Measurements from ENCODE around the gene NUDCD3. TPM values are rescaled to one million over a fixed set of nuclear protein-coding genes. Genes with fewer than 3 reads are reported as not detected.
A peak's percentile ranks its signal among the peaks of the same experiment; 100 is the strongest.

Gene NUDCD3
- 71.7 and 81.7 TPM in 2 replicates for total RNA-seq

- H3K4me3 ChIP-seq (ENCODE audit: low read depth, low read length), result peak within 1 kb of the TSS; percentile 77
- no peaks in the 10 kb centered on the region for H3K36me3 ChIP-seq (ENCODE audit: control insufficient read depth, insufficient read depth, low read length)
- peak; percentile 4 for TF ChIP-seq CTCF (IDR thresholded peaks at IDR 0.05; ENCODE audit: insufficient read depth, low read length, poor library complexity, severe bottlenecking)
- H3K27me3 ChIP-seq (ENCODE audit: control insufficient read depth, insufficient read depth, low read length), result no peaks in the 10 kb centered on the region
- no peak for DNase-seq (ENCODE audit: low read depth)
These were observed at the start of gene NUDCD3 for GRCh38 chr7:44490351-44491200. Gene NUDCD3 (minus strand): TSS chr7:44490658. CDS start chr7:44490600, 58 bp downstream.

GRCh38 chr7:44539669-44540506, 49.4 kb upstream of the NUDCD3 start:
- no peak overlapping the region for H3K4me3 ChIP-seq (ENCODE audit: low read depth, low read length)
- DNase-seq (ENCODE audit: low read depth), result no peak
- no peaks in the 10 kb centered on the region for H3K27me3 ChIP-seq (ENCODE audit: control insufficient read depth, insufficient read depth, low read length)
- H3K36me3 ChIP-seq (ENCODE audit: control insufficient read depth, insufficient read depth, low read length), result no peaks in the 10 kb centered on the region
- TF ChIP-seq CTCF (IDR thresholded peaks at IDR 0.05; ENCODE audit: insufficient read depth, low read length, poor library complexity, severe bottlenecking), result no peak

GRCh38 chr7:44538798-44539668, 48.6 kb upstream of the NUDCD3 start:
- no peaks in the 10 kb centered on the region for H3K27me3 ChIP-seq (ENCODE audit: control insufficient read depth, insufficient read depth, low read length)
- H3K36me3 ChIP-seq (ENCODE audit: control insufficient read depth, insufficient read depth, low read length), result no peaks in the 10 kb centered on the region
- DNase-seq (ENCODE audit: low read depth), result no peak
- no peak overlapping the region for H3K4me3 ChIP-seq (ENCODE audit: low read depth, low read length)
- TF ChIP-seq CTCF (IDR thresholded peaks at IDR 0.05; ENCODE audit: insufficient read depth, low read length, poor library complexity, severe bottlenecking), result no peak

- Histone ChIP-seq H3K36me3 (ENCODE audit: control insufficient read depth, insufficient read depth, low read length) (no peaks in the 10 kb centered on the region), H3K27me3 (ENCODE audit: control insufficient read depth, insufficient read depth, low read length) (no peaks in the 10 kb centered on the region), H3K4me3 (ENCODE audit: low read depth, low read length) (no peak overlapping the region)
- DNase-seq (ENCODE audit: low read depth), result no peak
- no peak for TF ChIP-seq CTCF (IDR thresholded peaks at IDR 0.05; ENCODE audit: insufficient read depth, low read length, poor library complexity, severe bottlenecking)
These were observed 47.8 kb upstream of the NUDCD3 start for GRCh38 chr7:44538093-44538797.

GRCh38 chr7:44537442-44537841, 47.0 kb upstream of the NUDCD3 start:
- no peak for DNase-seq (ENCODE audit: low read depth)
- H3K36me3 ChIP-seq (ENCODE audit: control insufficient read depth, insufficient read depth, low read length), result no peaks in the 10 kb centered on the region
- H3K27me3 ChIP-seq (ENCODE audit: control insufficient read depth, insufficient read depth, low read length), result no peaks in the 10 kb centered on the region
- H3K4me3 ChIP-seq (ENCODE audit: low read depth, low read length), result no peak overlapping the region
- TF ChIP-seq CTCF (IDR thresholded peaks at IDR 0.05; ENCODE audit: insufficient read depth, low read length, poor library complexity, severe bottlenecking), result no peak
